ENCODE results near the gene ST3GAL3.

The ST3GAL3 gene

GRCh38 chr1:43789604-43790550 lies 82.5 kb downstream of the ST3GAL3 start:
- no peak for DNase-seq

GRCh38 chr1:43791243-43791642 lies 83.9 kb downstream of the ST3GAL3 start:
- no peak for DNase-seq

- DNase-seq: peak; percentile 76 to 80
These were observed 88.8 kb downstream of the ST3GAL3 start for GRCh38 chr1:43796111-43796581.

- DNase-seq: no peak
These were observed 90.6 kb downstream of the ST3GAL3 start for GRCh38 chr1:43797891-43798290.

- no peak for DNase-seq
These were observed 92.6 kb downstream of the ST3GAL3 start for GRCh38 chr1:43799656-43800635.

- DNase-seq: peak in 1 of 2 experiments; percentile 8
These were observed 93.4 kb downstream of the ST3GAL3 start for GRCh38 chr1:43800771-43801170.

- DNase-seq: no peak
These were observed 93.9 kb downstream of the ST3GAL3 start for GRCh38 chr1:43801203-43801602.

- no peak for DNase-seq
These were observed 95.1 kb downstream of the ST3GAL3 start for GRCh38 chr1:43802356-43802980.

- no peak for DNase-seq
These were observed 95.8 kb downstream of the ST3GAL3 start for GRCh38 chr1:43803105-43803504.

- no peak for DNase-seq
These were observed 96.3 kb downstream of the ST3GAL3 start for GRCh38 chr1:43803646-43804045.

GRCh38 chr1:43804569-43804968 lies 97.2 kb downstream of the ST3GAL3 start:
- no peak for DNase-seq

- DNase-seq: no peak
These were observed 98.0 kb downstream of the ST3GAL3 start for GRCh38 chr1:43805340-43805739.

GRCh38 chr1:43806183-43806582 lies 98.8 kb downstream of the ST3GAL3 start:
- DNase-seq: no peak

- no peak for DNase-seq
These were observed 101.8 kb downstream of the ST3GAL3 start for GRCh38 chr1:43809097-43809673.

- DNase-seq: no peak
These were observed 105.2 kb downstream of the ST3GAL3 start for GRCh38 chr1:43812579-43812978.

GRCh38 chr1:43814401-43814800 lies 107.1 kb downstream of the ST3GAL3 start:
- DNase-seq: no peak

GRCh38 chr1:43817304-43817939 lies 110.1 kb downstream of the ST3GAL3 start:
- no peak for DNase-seq

GRCh38 chr1:43818691-43819090 lies 111.4 kb downstream of the ST3GAL3 start:
- no peak for DNase-seq

- no peak for DNase-seq
These were observed 112.0 kb downstream of the ST3GAL3 start for GRCh38 chr1:43819357-43819756.

- DNase-seq: no peak
These were observed 114.1 kb downstream of the ST3GAL3 start for GRCh38 chr1:43821471-43821870.

- peak in 1 of 2 experiments; percentile 37 for DNase-seq
These were observed 114.8 kb downstream of the ST3GAL3 start for GRCh38 chr1:43822040-43822690.
